ENCODE results near the gene MFSD6L. TPM values are rescaled to one million over a fixed set of nuclear protein-coding genes. Genes with fewer than 3 reads are reported as not detected.

MFSD6L gene
- total RNA-seq, result not detected in 2 replicates

DNA sequence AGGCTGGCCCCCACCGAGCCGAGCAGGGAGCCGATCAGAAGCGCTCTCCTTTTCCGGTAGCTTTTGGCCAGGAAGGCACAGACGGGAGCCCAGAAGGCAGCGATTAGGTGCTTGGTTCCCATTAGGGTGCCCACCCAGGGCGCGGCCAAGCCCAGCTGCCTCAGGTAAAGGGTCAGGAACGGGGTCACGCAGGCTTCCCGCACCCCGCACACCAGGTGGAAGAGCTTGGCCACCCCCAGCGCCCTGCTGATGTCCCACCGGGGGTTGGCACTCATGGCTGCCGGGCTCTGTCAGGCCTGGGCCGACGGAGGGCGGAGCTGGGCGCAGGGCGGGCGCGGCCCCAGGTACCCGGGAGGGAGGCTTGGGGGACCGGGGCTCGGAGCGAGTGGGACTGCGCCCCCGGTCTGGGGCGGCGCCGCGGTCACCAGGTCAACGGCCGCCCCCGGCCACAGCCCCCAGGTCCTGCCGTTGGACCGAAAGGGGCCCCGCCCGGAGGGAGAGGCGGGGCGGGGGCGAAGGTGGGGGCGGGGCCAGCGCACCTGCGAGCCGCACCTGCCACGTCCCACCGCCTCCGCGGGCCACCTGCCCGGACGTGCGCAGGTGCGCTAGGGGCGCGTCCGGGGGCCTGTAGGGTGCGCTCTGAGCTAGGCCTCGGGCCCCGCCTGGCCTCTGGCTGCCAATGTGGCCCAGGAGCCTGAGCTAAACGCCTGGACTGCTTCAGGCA lies at the start of gene MFSD6L:
TSS of gene MFSD6L (minus strand) at position 520 of the 724 bp plus-strand sequence. CDS start at position 275, 245 bp downstream.

GRCh38 chr17:8758137-8758596 lies 41.0 kb downstream of the MFSD6L start, which contains the start of gene SPDYE4:
SPDYE4 (minus strand) TSS chr17:8758546; CDS start chr17:8758382, 164 bp downstream.

Other genes with a start within 250 kb of the MFSD6L start
- 112 and 273 TPM in 2 replicates for gene MYH10, start 168.6 kb downstream of the MFSD6L start, total RNA-seq
- gene CCDC42, start 54.5 kb downstream of the MFSD6L start, total RNA-seq, result not detected in 2 replicates
- not detected in 2 replicates for gene SPDYE4, start 40.8 kb downstream of the MFSD6L start, total RNA-seq
- not detected in 2 replicates for gene PIK3R6, start 68.3 kb upstream of the MFSD6L start, total RNA-seq
- gene PIK3R5, start 166.3 kb upstream of the MFSD6L start, total RNA-seq, result not detected in 2 replicates
- 0.23 and 0.85 TPM in 2 replicates for gene NTN1, start 222.1 kb upstream of the MFSD6L start, total RNA-seq

All from pericardium fibroblast (primary cell).